HG02763 (cell line): ENCODE measurements around the gene ZNF212.
A peak's percentile ranks its signal among the peaks of the same experiment; 100 is the strongest.
"Not testable (repeated sequence)": the region's sequence is repeated elsewhere in the genome, so short reads cannot be mapped to it uniquely, and the experiment has no call there.

ENCODE experiments used
- ATAC-seq: cut with Tn5 transposase; IDR thresholded peaks from one replicate; pipeline ENCODE4 v1.9.1; 2021; ENCODE audit warnings: mild to moderate bottlenecking, moderate library complexity; ENCODE audit not compliant: unreplicated experiment

Gene ZNF212

DNA sequence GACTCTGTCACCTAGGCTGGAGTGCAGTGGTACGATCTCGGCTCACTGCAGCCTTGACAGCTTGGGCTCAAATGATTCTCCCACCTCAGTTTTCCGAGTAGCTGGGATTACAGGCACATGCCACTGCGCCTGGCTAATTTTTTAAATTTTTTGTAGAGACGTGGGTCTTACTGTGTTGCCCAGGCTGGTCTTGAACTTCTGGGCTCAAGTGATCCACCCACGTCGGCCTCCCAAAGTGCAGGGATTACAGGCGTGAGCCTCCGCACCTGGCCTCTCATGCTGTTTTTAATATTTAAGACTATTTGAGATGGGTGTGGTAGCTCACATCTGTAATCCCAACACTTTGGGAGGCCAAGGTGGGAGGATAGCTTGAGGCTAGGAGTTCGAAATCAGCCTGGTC is 12.1 kb downstream of the ZNF212 start:
- ATAC-seq = not testable (repeated sequence)

DNA sequence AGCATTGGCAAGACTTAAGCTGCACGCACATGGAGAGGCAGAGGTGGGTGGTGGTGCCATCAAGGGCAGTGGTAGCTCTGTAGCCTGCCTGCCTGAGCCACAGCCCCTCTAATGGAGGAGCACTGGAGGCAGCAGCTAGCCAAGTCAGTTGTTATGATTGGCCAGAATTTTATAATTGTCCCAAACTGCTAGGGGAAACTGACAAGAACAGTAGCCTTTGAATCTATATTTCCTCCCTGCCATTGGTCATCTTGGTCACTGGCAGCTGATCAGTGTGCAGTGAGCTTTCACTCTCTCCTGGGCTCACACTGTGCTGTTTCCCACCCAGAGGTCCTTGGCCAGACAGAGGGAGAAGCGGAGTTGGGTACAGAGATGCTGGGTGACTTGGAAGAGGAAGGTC is 12.9 kb downstream of the ZNF212 start:
- no peak for ATAC-seq

- no peak for ATAC-seq
Measured at GRCh38 chr7:149253665-149254064, 14.2 kb downstream of the ZNF212 start.

DNA sequence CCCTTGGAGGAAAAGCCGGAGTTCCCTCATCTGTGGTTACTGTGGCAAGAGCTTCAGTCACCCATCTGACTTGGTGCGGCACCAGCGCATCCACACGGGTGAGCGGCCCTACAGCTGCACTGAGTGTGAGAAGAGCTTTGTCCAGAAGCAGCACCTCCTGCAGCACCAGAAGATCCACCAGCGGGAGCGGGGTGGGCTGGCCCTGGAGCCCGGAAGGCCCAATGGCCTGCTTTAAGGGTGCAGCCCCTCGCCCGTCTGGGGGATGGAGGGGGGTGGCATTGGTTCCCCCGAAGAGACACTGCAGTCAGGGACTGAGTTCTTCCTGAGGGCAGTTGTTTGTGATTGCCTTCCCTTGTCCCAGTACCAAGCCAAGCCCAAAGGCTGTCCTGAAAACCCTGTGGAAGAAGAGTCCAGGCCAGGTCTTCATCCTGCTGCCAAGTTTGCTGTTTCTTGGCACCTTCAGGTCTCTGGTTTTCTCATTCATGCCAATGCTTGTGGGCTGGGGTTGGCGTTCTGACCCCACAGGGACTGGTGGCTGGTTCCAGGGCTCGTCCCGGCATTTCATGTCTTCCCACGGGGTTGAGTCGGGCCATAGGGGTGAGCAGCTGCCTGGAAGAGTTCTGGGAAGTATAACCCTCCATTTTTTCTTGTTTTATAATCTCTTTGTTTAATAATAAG is 14.9 kb downstream of the ZNF212 start:
- ATAC-seq = no peak

GRCh38 chr7:149255174-149255573 is 15.7 kb downstream of the ZNF212 start:
- ATAC-seq = no peak

DNA sequence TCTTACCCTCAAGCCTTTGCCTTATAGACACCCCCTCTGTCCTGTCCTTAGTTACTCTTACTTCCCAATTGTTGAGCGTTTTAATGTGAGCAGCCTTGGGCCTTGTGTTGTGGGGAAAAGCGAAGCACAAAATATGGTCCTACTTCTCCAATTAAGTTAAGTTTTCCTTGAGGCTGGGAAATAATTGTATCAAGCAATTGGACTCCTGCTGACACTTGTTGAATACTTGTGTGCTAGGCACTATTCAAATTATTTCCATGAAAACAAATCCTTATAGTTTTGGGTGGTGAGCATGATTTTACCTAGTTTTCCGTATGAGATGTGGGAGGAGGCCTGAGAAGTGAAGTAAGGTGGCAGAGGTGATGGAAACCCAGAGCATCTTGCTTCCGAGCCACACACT is 17.1 kb downstream of the ZNF212 start:
- ATAC-seq = no peak

DNA sequence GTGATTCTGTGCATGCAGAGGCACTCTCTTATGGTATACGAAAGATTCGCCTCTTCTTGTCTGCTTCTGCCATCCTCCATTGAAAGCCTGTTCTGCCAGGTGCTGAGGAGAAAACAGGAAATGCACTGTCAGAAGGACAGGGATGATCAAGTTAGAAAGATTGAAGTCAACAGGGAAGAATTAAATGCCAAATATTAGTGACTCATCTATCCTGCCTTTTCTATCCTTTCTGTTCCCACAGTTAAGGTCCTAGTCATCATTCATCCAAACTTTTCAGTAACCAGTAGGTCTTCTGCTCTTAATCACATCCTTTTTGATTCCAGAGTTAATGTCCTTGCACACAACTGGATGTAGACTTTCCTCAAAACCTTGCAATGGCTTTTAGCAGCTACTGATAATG is 17.7 kb downstream of the ZNF212 start:
- no peak for ATAC-seq

- no peak for ATAC-seq
Measured at GRCh38 chr7:149261316-149261828, 21.9 kb downstream of the ZNF212 start.

DNA sequence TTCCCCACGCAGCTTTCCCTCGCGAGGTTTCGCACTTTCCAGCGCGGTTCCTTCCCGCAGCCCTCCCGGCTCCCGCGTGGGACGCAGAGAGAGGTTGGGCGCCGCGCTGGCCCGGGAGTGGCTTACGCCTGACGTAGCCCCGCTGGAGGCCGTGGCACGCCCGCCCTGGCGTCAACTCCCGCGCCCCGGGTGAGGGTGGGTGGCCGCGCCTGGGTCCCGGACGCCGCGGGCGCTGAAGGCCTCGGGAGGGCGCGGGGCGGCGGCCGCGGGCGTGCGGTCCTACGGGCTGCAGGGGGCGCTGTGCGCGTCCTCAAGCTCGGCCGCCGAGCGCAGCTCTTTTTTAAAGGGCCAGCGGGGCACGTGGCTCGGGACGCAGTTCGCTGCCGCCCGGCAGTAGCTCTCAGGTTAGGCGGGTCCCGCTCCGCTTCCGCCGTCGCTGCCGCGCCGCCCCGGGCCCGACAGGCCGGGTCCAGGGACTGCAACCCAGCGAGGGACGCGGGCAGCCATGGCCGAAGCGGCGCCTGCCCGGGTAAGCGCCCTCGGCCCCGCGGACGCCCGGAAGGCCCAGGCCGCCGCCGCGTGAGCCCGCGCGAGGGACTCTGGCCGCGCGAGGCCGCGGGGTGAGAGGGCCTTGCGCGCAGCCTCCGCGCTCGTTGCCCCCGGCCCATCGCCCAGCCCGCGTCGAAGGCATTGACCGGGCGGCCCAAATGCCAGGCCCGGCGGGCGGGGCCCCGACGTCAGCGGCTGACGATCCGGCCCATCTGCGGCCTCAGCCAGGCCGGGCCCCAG is 22.6 kb downstream of the ZNF212 start, which contains the start of gene ZNF783:
Gene ZNF783 (plus strand): TSS at position 368 of the 789 bp plus-strand sequence. CDS start 138 bp downstream, at position 506.
- peak; percentile 88 for ATAC-seq

DNA sequence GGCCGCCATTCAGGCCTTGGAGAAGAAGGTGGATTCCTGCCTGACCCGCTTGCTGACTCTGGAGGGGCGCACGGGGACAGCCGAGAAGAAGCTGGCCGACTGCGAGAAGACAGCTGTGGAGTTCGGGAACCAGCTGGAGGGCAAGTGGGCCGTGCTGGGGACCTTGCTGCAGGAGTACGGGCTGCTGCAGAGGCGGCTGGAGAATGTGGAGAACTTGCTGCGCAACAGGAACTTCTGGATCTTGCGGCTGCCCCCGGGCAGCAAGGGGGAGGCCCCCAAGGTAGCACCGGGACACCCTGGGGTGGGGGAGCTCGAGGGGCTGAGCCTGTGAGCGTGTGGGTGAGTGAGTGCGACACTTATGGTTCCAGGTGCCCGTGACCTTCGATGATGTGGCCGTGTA is 27.0 kb downstream of the ZNF212 start:
- ATAC-seq = no peak

GRCh38 chr7:149267733-149268132 is 28.3 kb downstream of the ZNF212 start:
- ATAC-seq = no peak

DNA sequence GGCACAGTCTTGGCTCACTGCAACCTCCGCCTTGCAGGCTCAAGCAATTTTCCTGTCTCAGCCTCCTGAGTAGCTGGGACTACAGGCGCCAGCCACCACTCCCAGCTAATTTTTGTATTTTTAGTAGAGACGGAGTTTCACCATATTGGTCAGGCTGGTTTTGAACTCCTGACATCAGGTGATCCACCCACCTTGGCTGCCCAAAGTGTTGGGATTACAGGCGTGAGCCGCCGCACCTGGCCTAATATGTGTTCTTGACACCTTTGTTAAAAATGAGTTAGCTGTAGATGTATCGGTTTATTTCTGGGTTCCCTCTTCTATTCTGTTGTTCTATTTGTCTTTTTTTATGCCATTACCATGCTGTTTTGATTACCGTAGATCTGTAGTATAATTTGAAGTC is 35.0 kb downstream of the ZNF212 start:
- not testable (repeated sequence) for ATAC-seq

GRCh38 chr7:149277871-149278270 is 38.4 kb downstream of the ZNF212 start:
- ATAC-seq = no peak

GRCh38 chr7:149278396-149278795 is 38.9 kb downstream of the ZNF212 start:
- no peak for ATAC-seq

DNA sequence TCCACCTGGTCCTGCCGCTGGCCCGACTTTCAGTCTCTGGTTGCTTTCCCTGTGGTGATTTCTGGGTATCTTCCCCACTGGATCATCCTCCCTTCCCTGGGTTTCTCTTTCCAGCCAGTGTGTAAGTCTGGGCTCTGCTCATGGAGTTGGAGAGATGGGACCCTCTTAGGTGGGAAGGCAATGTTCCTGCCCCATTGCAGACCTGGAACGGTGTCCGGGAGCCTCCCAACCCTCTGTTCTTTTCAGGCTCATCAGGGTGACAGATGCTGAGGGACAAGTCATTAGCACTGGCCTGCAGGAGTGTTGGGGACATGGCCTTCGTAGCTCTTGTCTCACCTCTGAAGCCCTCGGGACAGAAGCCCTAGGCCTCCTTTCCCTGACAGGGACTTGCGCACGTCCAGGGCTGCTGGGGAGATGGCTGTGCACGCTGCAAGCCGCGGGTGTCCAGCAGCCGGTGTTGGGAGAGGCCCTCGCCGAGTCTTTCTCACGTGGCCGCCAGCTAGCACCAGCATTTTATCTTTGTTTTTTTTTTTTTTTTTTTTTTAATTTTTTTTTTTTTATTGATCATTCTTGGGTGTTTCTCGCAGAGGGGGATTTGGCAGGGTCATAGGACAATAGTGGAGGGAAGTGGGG is 39.8 kb downstream of the ZNF212 start:
- ATAC-seq = no peak

DNA sequence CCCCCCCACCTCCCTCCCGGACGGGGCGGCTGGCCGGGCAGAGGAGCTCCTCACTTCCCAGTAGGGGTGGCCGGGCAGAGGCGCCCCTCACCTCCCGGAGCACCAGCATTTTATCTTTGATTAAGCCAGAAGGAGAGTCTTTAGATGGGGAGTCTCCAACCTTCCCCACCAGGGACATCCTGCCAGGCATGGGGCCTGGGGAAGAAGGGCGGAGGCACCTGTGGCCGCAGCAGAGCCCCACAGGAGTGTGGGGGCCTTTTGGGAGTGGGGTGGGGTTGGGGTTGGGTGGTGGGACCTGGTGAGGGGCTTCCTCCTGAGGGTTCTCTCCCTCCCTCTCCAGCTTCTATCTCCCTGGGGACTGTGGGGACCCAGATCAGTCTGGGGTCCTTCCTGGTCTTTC is 40.7 kb downstream of the ZNF212 start:
- no peak for ATAC-seq

DNA sequence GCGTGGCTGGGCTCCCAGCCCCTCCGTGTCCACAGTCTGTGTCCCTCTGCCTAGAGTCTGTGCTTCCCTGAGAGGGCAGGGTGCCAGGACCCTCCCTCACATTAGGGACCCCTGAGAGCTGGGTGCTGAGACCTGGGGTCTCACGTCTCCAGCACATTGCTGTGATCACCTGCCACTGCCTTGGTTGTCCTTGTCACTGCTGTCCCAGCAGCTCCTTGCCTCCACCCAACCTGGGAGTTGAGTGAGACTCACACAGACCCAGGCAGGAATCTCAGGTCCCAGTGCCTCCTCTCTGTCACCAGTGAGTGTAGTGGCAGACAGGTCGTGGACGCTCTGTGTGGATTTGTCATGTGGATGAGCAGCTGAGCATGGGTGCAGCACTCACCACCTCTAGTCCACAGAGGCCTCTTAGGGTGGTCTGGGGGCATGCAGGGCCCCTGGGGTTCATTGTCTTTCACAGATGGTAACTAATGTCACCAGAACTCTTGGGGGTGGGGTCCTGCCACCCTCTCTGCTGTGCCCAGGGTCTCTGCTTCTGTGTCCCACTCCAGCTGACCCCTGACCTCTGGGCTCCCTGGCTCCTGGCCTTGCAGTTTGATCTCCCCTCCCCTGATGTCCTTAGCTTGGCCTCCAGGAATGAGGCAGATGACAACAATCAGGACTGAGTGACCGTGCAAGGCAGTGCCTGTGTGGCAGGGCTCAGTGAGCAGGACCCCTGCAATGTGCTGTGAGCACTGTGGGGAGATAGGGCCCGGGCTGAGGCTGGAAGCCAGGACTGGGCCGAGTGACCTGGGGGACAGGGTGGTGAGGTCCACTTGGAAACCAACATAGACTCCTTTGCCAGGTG is 41.4 kb downstream of the ZNF212 start:
- no peak for ATAC-seq

DNA sequence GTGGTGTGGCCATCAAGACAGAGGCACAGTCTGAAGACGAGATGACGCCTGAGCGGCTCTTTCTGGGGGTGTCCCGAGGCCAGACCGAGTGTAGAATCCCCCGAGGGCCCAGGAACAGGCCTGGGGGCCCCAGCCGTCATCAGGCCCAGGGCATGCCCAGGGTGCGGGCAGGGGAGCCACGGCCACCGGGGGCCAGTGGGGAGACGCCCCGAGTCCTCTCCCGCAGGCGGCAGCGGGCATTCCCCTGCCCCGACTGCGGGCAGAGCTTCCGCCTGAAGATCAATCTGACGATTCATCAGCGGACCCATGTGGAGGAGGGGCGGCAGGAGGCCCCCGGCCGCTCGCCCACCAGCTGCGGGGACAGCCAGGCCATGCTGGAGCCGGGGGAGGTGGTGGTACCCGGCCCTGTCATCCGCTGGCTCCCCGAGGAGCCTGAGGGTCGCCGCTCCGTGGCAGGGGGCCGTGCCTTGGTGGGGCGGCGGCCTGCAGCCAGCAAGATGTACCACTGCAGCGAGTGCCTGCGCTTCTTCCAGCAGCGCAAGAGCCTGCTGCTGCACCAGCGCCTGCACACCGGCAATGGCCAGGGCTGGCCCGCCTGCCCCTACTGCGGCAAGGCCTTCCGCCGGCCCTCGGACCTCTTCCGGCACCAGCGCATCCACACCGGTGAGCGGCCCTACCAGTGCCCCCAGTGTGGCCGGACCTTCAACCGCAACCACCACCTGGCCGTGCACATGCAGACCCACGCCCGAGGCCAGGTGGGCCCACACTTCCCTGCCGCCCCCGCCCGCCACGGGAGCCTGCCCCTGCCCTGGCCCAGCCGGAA is 42.3 kb downstream of the ZNF212 start:
- no peak for ATAC-seq

DNA sequence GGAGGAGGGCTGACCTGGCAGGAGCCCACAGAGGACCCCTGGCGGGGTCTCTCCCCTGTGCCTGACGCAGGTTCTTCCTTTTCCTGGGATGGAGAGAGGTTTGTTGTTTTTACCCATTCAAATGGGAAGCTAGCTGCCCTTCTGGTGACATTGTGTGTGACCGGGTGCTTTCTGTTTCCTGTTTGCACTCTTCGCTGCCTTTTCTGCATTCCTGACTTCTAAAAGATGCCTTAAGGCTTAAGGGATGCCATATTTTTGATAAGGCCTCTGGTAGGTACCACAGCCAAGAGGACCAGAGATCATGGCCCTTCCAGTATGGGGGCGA is 42.8 kb downstream of the ZNF212 start:
- no peak for ATAC-seq

GRCh38 chr7:149283321-149283720 is 43.9 kb downstream of the ZNF212 start:
- no peak for ATAC-seq
